Measurements from ENCODE around the gene PFDN5.

PFDN5 gene

GRCh38 chr12:53333289-53333688 lies 37.9 kb downstream of the PFDN5 start:
- Histone ChIP-seq H3K9me3 (ENCODE audit: severe bottlenecking) (no peaks in the 10 kb centered on the region), H3K27ac (no peak overlapping the region), H3K36me3 (no peaks in the 10 kb centered on the region), H3K4me3 (ENCODE audit: low read depth, low read length) (no peak overlapping the region), H3K27me3 (ENCODE audit: insufficient read depth, low read depth, severe bottlenecking) (no peaks in the 10 kb centered on the region)
- TF ChIP-seq CTCF (IDR thresholded peaks at IDR 0.05; ENCODE audit: low read depth, low read length) = no peak
- DNase-seq = no peak

GRCh38 chr12:53333845-53334244 lies 38.5 kb downstream of the PFDN5 start:
- Histone ChIP-seq H3K9me3 (ENCODE audit: severe bottlenecking) (no peaks in the 10 kb centered on the region), H3K27me3 (ENCODE audit: insufficient read depth, low read depth, severe bottlenecking) (no peaks in the 10 kb centered on the region), H3K4me3 (ENCODE audit: low read depth, low read length) (no peak overlapping the region), H3K27ac (no peak overlapping the region), H3K36me3 (no peaks in the 10 kb centered on the region)
- no peak for TF ChIP-seq CTCF (IDR thresholded peaks at IDR 0.05; ENCODE audit: low read depth, low read length)
- DNase-seq = no peak

- H3K9me3 ChIP-seq (ENCODE audit: severe bottlenecking) = no peaks in the 10 kb centered on the region
- no peak for DNase-seq
- H3K27ac ChIP-seq = no peak overlapping the region
- TF ChIP-seq CTCF (IDR thresholded peaks at IDR 0.05; ENCODE audit: low read depth, low read length) = no peak
- no peaks in the 10 kb centered on the region for H3K36me3 ChIP-seq
- no peak overlapping the region for H3K4me3 ChIP-seq (ENCODE audit: low read depth, low read length)
- H3K27me3 ChIP-seq (ENCODE audit: insufficient read depth, low read depth, severe bottlenecking) = no peaks in the 10 kb centered on the region
These were observed 39.5 kb downstream of the PFDN5 start for GRCh38 chr12:53334822-53335221.

- no peaks in the 10 kb centered on the region for H3K9me3 ChIP-seq (ENCODE audit: severe bottlenecking)
- no peak within 1 kb of the TSS for H3K27ac ChIP-seq
- no peak for DNase-seq
- TF ChIP-seq CTCF (IDR thresholded peaks at IDR 0.05; ENCODE audit: low read depth, low read length) = no peak
- H3K36me3 ChIP-seq = no peaks in the 10 kb centered on the region
- no peak within 1 kb of the TSS for H3K4me3 ChIP-seq (ENCODE audit: low read depth, low read length)
- no peaks in the 10 kb centered on the region for H3K27me3 ChIP-seq (ENCODE audit: insufficient read depth, low read depth, severe bottlenecking)
These were observed 40.9 kb downstream of the PFDN5 start, which contains the start of gene SP7 for GRCh38 chr12:53336181-53336681. Gene SP7, minus strand, starts transcription at chr12:53336354. Its CDS starts 708 bp downstream, at chr12:53335646.

- H3K9me3 ChIP-seq (ENCODE audit: severe bottlenecking) = no peaks in the 10 kb centered on the region
- H3K36me3 ChIP-seq = no peaks in the 10 kb centered on the region
- TF ChIP-seq CTCF (IDR thresholded peaks at IDR 0.05; ENCODE audit: low read depth, low read length) = no peak
- no peak overlapping the region for H3K4me3 ChIP-seq (ENCODE audit: low read depth, low read length)
- H3K27ac ChIP-seq = no peak overlapping the region
- no peak for DNase-seq
- no peaks in the 10 kb centered on the region for H3K27me3 ChIP-seq (ENCODE audit: insufficient read depth, low read depth, severe bottlenecking)
These were observed 42.7 kb downstream of the PFDN5 start for GRCh38 chr12:53338017-53338416.

GRCh38 chr12:53338916-53339315 lies 43.6 kb downstream of the PFDN5 start:
- H3K36me3 ChIP-seq = no peaks in the 10 kb centered on the region
- H3K4me3 ChIP-seq (ENCODE audit: low read depth, low read length) = no peak overlapping the region
- no peaks in the 10 kb centered on the region for H3K27me3 ChIP-seq (ENCODE audit: insufficient read depth, low read depth, severe bottlenecking)
- no peaks in the 10 kb centered on the region for H3K9me3 ChIP-seq (ENCODE audit: severe bottlenecking)
- no peak for TF ChIP-seq CTCF (IDR thresholded peaks at IDR 0.05; ENCODE audit: low read depth, low read length)
- no peak overlapping the region for H3K27ac ChIP-seq
- peak; percentile 25 for DNase-seq

All from WERI-Rb-1 (cell line).